Activated B cell treated with CpG ODN at 0.5 μM for 24 hours (primary cell): ENCODE data around the gene SMURF2. TPM values are rescaled to one million over a fixed set of nuclear protein-coding genes. Genes with fewer than 3 reads are reported as not detected.

Experiments
- ATAC-seq: fragments of 200-7000 bp; cut with Tn5 transposase; one replicate; pipeline ENCODE4 v1.10.0; 2021; ENCODE audit warnings: low read depth, mild to moderate bottlenecking, moderate library complexity
- CTCF ChIA-PET: fragments of 350-600 bp; sonication (Branson Sonifier 250); formaldehyde crosslinking; loops from one replicate; lab custom pipeline; 2021; ENCODE audit warnings: antibody characterized with exemption; lab: Charles Lee
- POLR2A ChIA-PET: fragments of 350-600 bp; sonication (Branson Sonifier 250); formaldehyde crosslinking; loops from one replicate; lab custom pipeline; 2021; ENCODE audit warnings: antibody characterized with exemption; lab: Charles Lee
- DNase-seq: peaks from one replicate; pipeline ENCODE4 v3.0.0; 2022
- H3K27ac Mint-ChIP-seq: one replicate; pipeline ENCODE4 v1.8.0; 2020; ENCODE audit warnings: mixed read lengths
- H3K27me3 Mint-ChIP-seq: one replicate; pipeline ENCODE4 v1.8.0; 2021; ENCODE audit warnings: mixed read lengths
- H3K36me3 Mint-ChIP-seq: one replicate; pipeline ENCODE4 v1.8.0; 2021; ENCODE audit warnings: low read depth, mixed read lengths
- H3K4me1 Mint-ChIP-seq: one replicate; pipeline ENCODE4 v1.8.0; 2021; ENCODE audit warnings: mixed read lengths
- H3K4me3 Mint-ChIP-seq: one replicate; pipeline ENCODE4 v1.8.0; 2020; ENCODE audit warnings: mild to moderate bottlenecking, mixed read lengths
- H3K9me3 Mint-ChIP-seq: one replicate; pipeline ENCODE4 v1.8.0; 2020; ENCODE audit warnings: mixed read lengths
- CTCF ChIP-seq: fragments of 200-600 bp; IDR thresholded peaks from one replicate; pipeline ENCODE4 v1.8.0; 2022; ENCODE audit warnings: antibody characterized with exemption, mild to moderate bottlenecking
- intact Hi-C: fragments of 100-400 bp; cut with micrococcal nuclease; formaldehyde crosslinking; loops from one replicate; pipeline ENCODE4 v1.15.1; 2024
- total RNA-seq: library from RNA; stranded (reverse); gene quantifications from 2 replicates; pipeline ENCODE4 v1.2.3, GENCODE V29; 2022

SMURF2 gene
- total RNA-seq, 1 donor from 2014 or later: 23.0 TPM

DNA sequence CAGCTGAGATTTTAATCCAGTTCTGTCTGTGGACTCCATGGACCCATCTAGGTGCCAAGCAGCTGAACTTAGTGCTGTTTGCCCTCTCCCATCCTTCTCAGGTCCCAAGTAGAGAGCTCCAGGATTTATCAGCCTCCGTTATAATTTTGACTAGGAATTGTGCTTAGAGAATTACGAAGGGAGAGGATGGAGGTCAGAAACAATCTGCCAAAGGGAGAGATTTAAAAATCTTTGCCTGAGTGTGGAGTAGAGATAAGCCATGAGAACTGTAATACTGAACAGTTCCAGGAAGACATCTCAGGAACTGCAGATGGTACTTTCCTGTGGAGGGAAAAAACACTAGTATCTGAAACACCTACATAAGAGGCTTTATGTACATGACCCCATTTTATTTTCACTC lies 128.3 kb downstream of the SMURF2 start:
- peaks cover 96% of the 10 kb centered on the region for H3K36me3 Mint-ChIP-seq
- H3K27ac Mint-ChIP-seq: no peak overlapping the region
- no peaks in the 10 kb centered on the region for H3K9me3 Mint-ChIP-seq
- TF ChIP-seq CTCF: no peak
- DNase-seq (no peak), ATAC-seq (no peak)
- H3K4me1 Mint-ChIP-seq: no peaks in the 10 kb centered on the region
- POLR2A ChIA-PET: no interaction called here
- CTCF ChIA-PET: interaction anchor here (0.6 to 1.1 kb wide), 2 partner anchors 92 to 114 kb away, joined by 4 to 5 read pairs; no protein-coding TSS in a partner anchor
- no peaks in the 10 kb centered on the region for H3K27me3 Mint-ChIP-seq
- no peak overlapping the region for H3K4me3 Mint-ChIP-seq
- intact Hi-C loops: loop anchor here (5.0 kb wide), 1 partner anchor 114 kb away; no protein-coding TSS in a partner anchor

DNA sequence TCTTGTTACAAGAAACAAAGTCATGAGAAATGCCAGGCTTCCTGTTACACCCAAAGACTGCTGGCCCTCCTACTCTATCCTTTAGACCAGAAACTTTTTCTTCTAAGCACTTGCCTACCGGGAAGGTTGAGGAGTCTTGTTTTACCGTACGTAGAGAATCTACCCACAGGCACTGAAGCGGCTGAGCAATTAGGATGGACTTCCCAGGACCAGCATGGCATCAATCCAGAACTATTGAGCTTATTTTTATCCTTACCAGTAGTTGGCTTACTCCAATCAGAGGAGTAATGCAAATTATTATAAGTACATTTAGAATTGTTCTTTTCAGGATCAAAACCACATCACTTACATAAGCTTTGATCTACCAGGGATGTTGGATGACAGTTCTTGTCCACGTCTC lies 129.7 kb downstream of the SMURF2 start:
- ATAC-seq (no peak), DNase-seq (no peak)
- Mint-ChIP-seq H3K4me3 (no peak overlapping the region), H3K9me3 (no peaks in the 10 kb centered on the region), H3K27me3 (no peaks in the 10 kb centered on the region), H3K4me1 (no peaks in the 10 kb centered on the region), H3K27ac (no peak overlapping the region), H3K36me3 (peaks cover 97% of the 10 kb centered on the region)
- intact Hi-C loops: loop anchor here (5.0 kb wide), 1 partner anchor 115 kb away; no protein-coding TSS in a partner anchor
- ChIA-PET CTCF (interaction anchor here (1.3 kb wide), 1 partner anchor 112 kb away, joined by 4 read pairs; no protein-coding TSS in a partner anchor), POLR2A (interaction anchor here (0.6 kb wide), 1 partner anchor 33 kb away, joined by 3 read pairs; no protein-coding TSS in a partner anchor)
- no peak for TF ChIP-seq CTCF

DNA sequence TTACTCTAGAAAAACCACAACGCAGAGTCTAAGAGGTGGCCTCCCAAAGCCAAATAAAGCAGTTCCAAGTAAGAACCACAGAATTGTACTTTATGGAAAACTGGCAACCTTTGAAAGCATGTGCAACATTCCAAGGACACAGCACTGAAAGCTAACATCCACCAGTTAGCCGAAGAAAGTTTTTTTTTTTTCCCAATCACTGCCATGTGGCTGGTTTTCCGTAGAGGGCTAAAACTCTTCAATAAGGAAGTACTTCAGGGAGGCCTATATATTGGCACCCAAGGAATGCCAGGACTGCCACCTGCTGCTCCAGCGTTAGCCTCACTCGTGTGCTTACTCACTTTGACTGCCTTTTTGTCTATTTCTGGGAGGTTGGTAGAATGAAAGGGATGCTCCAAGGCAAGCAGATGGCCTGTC lies 130.1 kb downstream of the SMURF2 start:
- Mint-ChIP-seq H3K27me3 (no peaks in the 10 kb centered on the region), H3K27ac (no peak overlapping the region), H3K4me1 (no peaks in the 10 kb centered on the region), H3K9me3 (no peaks in the 10 kb centered on the region), H3K36me3 (peaks cover 97% of the 10 kb centered on the region), H3K4me3 (no peak overlapping the region)
- intact Hi-C loops: loop anchor here (5.0 kb wide), 1 partner anchor 115 kb away; no protein-coding TSS in a partner anchor
- ChIA-PET CTCF (interaction anchor here (1.3 to 1.6 kb wide), 2 partner anchors 112 kb away, joined by 4 read pairs; no protein-coding TSS in a partner anchor), POLR2A (interaction anchor here (0.7 kb wide), 1 partner anchor 42 kb away, joined by 4 read pairs; no protein-coding TSS in a partner anchor)
- DNase-seq: no peak
- TF ChIP-seq CTCF: no peak
- ATAC-seq: no peak

DNA sequence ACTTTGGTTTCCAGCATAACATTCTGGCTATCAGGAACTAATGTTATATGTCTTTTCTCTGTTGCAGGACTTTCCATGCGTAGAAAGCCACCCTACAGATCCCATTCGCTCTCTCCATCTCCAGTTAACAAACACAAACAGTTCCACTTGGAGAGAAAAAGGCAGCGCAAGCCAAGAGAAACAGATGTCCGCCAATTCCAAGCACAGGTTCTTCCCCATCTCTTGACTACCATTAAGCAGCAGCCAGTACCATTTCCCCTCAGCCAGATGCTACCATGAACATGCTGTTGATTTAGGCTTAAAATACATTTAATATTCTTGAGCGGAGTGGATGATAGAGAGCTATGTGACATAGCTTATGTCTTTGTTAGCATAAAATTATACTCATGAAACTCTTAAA lies 132.9 kb downstream of the SMURF2 start:
- no peak overlapping the region for H3K27ac Mint-ChIP-seq
- POLR2A ChIA-PET: no interaction called here

More for the DNA sequence above, 132.9 kb downstream of the SMURF2 start:
- Mint-ChIP-seq H3K9me3 (no peaks in the 10 kb centered on the region), H3K4me1 (no peaks in the 10 kb centered on the region), H3K36me3 (peaks cover 92% of the 10 kb centered on the region), H3K27me3 (no peaks in the 10 kb centered on the region), H3K4me3 (no peak overlapping the region)
- CTCF ChIA-PET: no interaction called here
- no peak for ATAC-seq
- intact Hi-C loops: no loop called here
- no peak for TF ChIP-seq CTCF
- no peak for DNase-seq
